Activated CD8-positive, alpha-beta T cell treated with anti-CD3 and anti-CD28 coated beads for 36 hours (primary cell): ENCODE data around the gene RUFY2. TPM values are rescaled to one million over a fixed set of nuclear protein-coding genes. Genes with fewer than 3 reads are reported as not detected.
"Not testable (repeated sequence)": the region's sequence is repeated elsewhere in the genome, so short reads cannot be mapped to it uniquely, and the experiment has no call there.

Source experiments
- ATAC-seq: fragments of 200-7000 bp; cut with Tn5 transposase; one replicate; pipeline ENCODE4 v1.10.0; 2021; ENCODE audit warnings: mild to moderate bottlenecking, moderate library complexity
- CTCF ChIA-PET: fragments of 350-600 bp; sonication (Branson Sonifier 250); formaldehyde crosslinking; loops from one replicate; lab custom pipeline; 2021; ENCODE audit warnings: antibody characterized with exemption; lab: Charles Lee
- POLR2A ChIA-PET: fragments of 350-600 bp; sonication (Branson Sonifier 250); formaldehyde crosslinking; loops from one replicate; lab custom pipeline; 2021; ENCODE audit warnings: antibody characterized with exemption; lab: Charles Lee
- DNase-seq: peaks from one replicate; pipeline ENCODE4 v3.0.0-alpha.2; 2020
- H3K27ac Mint-ChIP-seq: one replicate; pipeline ENCODE4 v1.8.0; 2021; ENCODE audit warnings: mild to moderate bottlenecking, mixed read lengths
- H3K27me3 Mint-ChIP-seq: one replicate; pipeline ENCODE4 v1.8.0; 2021; ENCODE audit warnings: mixed read lengths
- H3K36me3 Mint-ChIP-seq: one replicate; pipeline ENCODE4 v1.8.0; 2021; ENCODE audit warnings: low read depth, mixed read lengths
- H3K4me1 Mint-ChIP-seq: one replicate; pipeline ENCODE4 v1.8.0; 2021; ENCODE audit warnings: low read depth, mixed read lengths
- H3K4me3 Mint-ChIP-seq: one replicate; pipeline ENCODE4 v1.8.0; 2021; ENCODE audit warnings: mild to moderate bottlenecking, moderate library complexity, mixed read lengths
- H3K9me3 Mint-ChIP-seq: one replicate; pipeline ENCODE4 v1.8.0; 2021; ENCODE audit warnings: mixed read lengths
- CTCF ChIP-seq: fragments of 200-600 bp; IDR thresholded peaks from one replicate; pipeline ENCODE4 v1.8.0; 2022; ENCODE audit warnings: antibody characterized with exemption, mild to moderate bottlenecking
- intact Hi-C: fragments of 100-400 bp; cut with micrococcal nuclease; formaldehyde crosslinking; loops from one replicate; pipeline ENCODE4 v1.10.0; 2022
- total RNA-seq, 2 experiments: library from RNA; stranded (reverse); gene quantifications; one replicate each; pipeline ENCODE4 v1.2.3, GENCODE V29; 2021

Gene RUFY2
- total RNA-seq, 2 experiments from 2014 or later = 7.8 to 8.0 TPM

- POLR2A ChIA-PET = interaction anchor here (2.1 to 3.6 kb wide), 2 partner anchors 14 to 16 kb away, joined by 9 to 29 read pairs; partner anchors contain the start of genes HNRNPH3 and PBLD
- Mint-ChIP-seq H3K36me3 (peaks cover 9% of the 10 kb centered on the region), H3K27me3 (no peaks in the 10 kb centered on the region)
Measured at GRCh38 chr10:68315582-68315981, 91.5 kb downstream of the RUFY2 start.

GRCh38 chr10:68314930-68315329, 92.1 kb downstream of the RUFY2 start:
- DNase-seq, H3K27me3 Mint-ChIP-seq, H3K4me1 Mint-ChIP-seq, ATAC-seq, H3K4me3 Mint-ChIP-seq, intact Hi-C loops, H3K36me3 Mint-ChIP-seq: not testable (repeated sequence)
- ChIA-PET CTCF (interaction anchor here (1.5 to 4.9 kb wide), 3 partner anchors 13 to 102 kb away, joined by 5 to 23 read pairs (median 8); partner anchors contain the start of genes HNRNPH3 and PBLD), POLR2A (interaction anchor here (2.1 to 3.6 kb wide), 2 partner anchors 15 to 17 kb away, joined by 9 to 29 read pairs; partner anchors contain the start of genes HNRNPH3 and PBLD)
- Mint-ChIP-seq H3K27ac (peak overlapping the region; percentile 30), H3K9me3 (peaks cover 11% of the 10 kb centered on the region)

More at GRCh38 chr10:68315582-68315981, 91.5 kb downstream of the RUFY2 start:
- no peak for TF ChIP-seq CTCF
- intact Hi-C loops = no loop called here
- ATAC-seq = no peak
- peaks cover 6% of the 10 kb centered on the region for H3K4me1 Mint-ChIP-seq
- peak overlapping the region; percentile 2 for H3K27ac Mint-ChIP-seq
- DNase-seq = no peak
- CTCF ChIA-PET = interaction anchor here (1.5 to 4.9 kb wide), 2 partner anchors 14 to 103 kb away, joined by 5 to 23 read pairs; no protein-coding TSS in a partner anchor
- H3K4me3 Mint-ChIP-seq = no peak overlapping the region
- peaks cover 11% of the 10 kb centered on the region for H3K9me3 Mint-ChIP-seq

GRCh38 chr10:68310531-68310930, 96.5 kb downstream of the RUFY2 start:
- Mint-ChIP-seq H3K27me3 (no peaks in the 10 kb centered on the region), H3K9me3 (no peaks in the 10 kb centered on the region), H3K4me1 (peaks cover 6% of the 10 kb centered on the region), H3K36me3 (peaks cover 2% of the 10 kb centered on the region), H3K27ac (no peak overlapping the region), H3K4me3 (no peak overlapping the region)
- ChIA-PET CTCF (interaction anchor here (1.1 kb wide), 1 partner anchor 9 kb away, joined by 6 read pairs; no protein-coding TSS in a partner anchor), POLR2A (no interaction called here)
- TF ChIP-seq CTCF = no peak
- intact Hi-C loops = no loop called here
- ATAC-seq (no peak), DNase-seq (no peak)

GRCh38 chr10:68305854-68306253, 101.2 kb downstream of the RUFY2 start:
- Mint-ChIP-seq H3K4me3 (no peak overlapping the region), H3K27me3 (no peaks in the 10 kb centered on the region), H3K27ac (no peak overlapping the region), H3K9me3 (no peaks in the 10 kb centered on the region), H3K4me1 (no peaks in the 10 kb centered on the region), H3K36me3 (no peaks in the 10 kb centered on the region)
- no peak for TF ChIP-seq CTCF
- ATAC-seq = no peak
- intact Hi-C loops = loop anchor here (10.0 kb wide), 1 partner anchor 451 kb away; no protein-coding TSS in a partner anchor
- ChIA-PET POLR2A (interaction anchor here (0.6 kb wide), 1 partner anchor 52 kb away, joined by 4 read pairs; no protein-coding TSS in a partner anchor), CTCF (interaction anchor here (0.6 to 2.1 kb wide), 3 partner anchors 93 to 450 kb away, joined by 3 to 7 read pairs (median 3); no protein-coding TSS in a partner anchor)
- no peak for DNase-seq

- Mint-ChIP-seq H3K36me3 (no peaks in the 10 kb centered on the region), H3K4me1 (no peaks in the 10 kb centered on the region), H3K27ac (no peak overlapping the region), H3K9me3 (no peaks in the 10 kb centered on the region), H3K27me3 (no peaks in the 10 kb centered on the region), H3K4me3 (no peak overlapping the region)
- ChIA-PET CTCF (interaction anchor here (1.5 to 6.8 kb wide), 2 partner anchors 92 to 449 kb away, joined by 5 to 134 read pairs; no protein-coding TSS in a partner anchor), POLR2A (no interaction called here)
- intact Hi-C loops = loop anchor here (5.0 to 10.0 kb wide), 2 partner anchors 92 to 449 kb away; no protein-coding TSS in a partner anchor
- ATAC-seq (no peak), DNase-seq (no peak)
- no peak for TF ChIP-seq CTCF
Measured at GRCh38 chr10:68303849-68304412, 103.1 kb downstream of the RUFY2 start.
